ENCODE measurements around the gene ERC2.

The ERC2 gene

GRCh38 chr3:55518451-55518850 lies 949.8 kb downstream of the ERC2 start:
- Histone ChIP-seq H3K27ac (no peak overlapping the region), H3K4me3 (ENCODE audit: low read depth, low read length) (no peak overlapping the region), H3K36me3 (no peaks in the 10 kb centered on the region), H3K27me3 (ENCODE audit: insufficient read depth, low read depth, severe bottlenecking) (no peaks in the 10 kb centered on the region), H3K9me3 (ENCODE audit: severe bottlenecking) (no peaks in the 10 kb centered on the region)
- no peak for TF ChIP-seq CTCF (IDR thresholded peaks at IDR 0.05; ENCODE audit: low read depth, low read length)
- no peak for DNase-seq

GRCh38 chr3:55516392-55517030 lies 951.8 kb downstream of the ERC2 start:
- H3K4me3 ChIP-seq (ENCODE audit: low read depth, low read length), result no peak overlapping the region

GRCh38 chr3:55515550-55516246 lies 952.6 kb downstream of the ERC2 start:
- H3K36me3 ChIP-seq, result no peaks in the 10 kb centered on the region
- no peaks in the 10 kb centered on the region for H3K9me3 ChIP-seq (ENCODE audit: severe bottlenecking)
- TF ChIP-seq CTCF (IDR thresholded peaks at IDR 0.05; ENCODE audit: low read depth, low read length), result no peak
- H3K27me3 ChIP-seq (ENCODE audit: insufficient read depth, low read depth, severe bottlenecking), result no peaks in the 10 kb centered on the region
- no peak overlapping the region for H3K27ac ChIP-seq
- DNase-seq, result no peak
- no peak overlapping the region for H3K4me3 ChIP-seq (ENCODE audit: low read depth, low read length)

More at GRCh38 chr3:55516392-55517030, 951.8 kb downstream of the ERC2 start:
- Histone ChIP-seq H3K27ac (no peak overlapping the region), H3K36me3 (no peaks in the 10 kb centered on the region), H3K27me3 (ENCODE audit: insufficient read depth, low read depth, severe bottlenecking) (no peaks in the 10 kb centered on the region), H3K9me3 (ENCODE audit: severe bottlenecking) (no peaks in the 10 kb centered on the region)
- DNase-seq, result no peak
- no peak for TF ChIP-seq CTCF (IDR thresholded peaks at IDR 0.05; ENCODE audit: low read depth, low read length)

- no peak for DNase-seq
- no peaks in the 10 kb centered on the region for H3K27me3 ChIP-seq (ENCODE audit: insufficient read depth, low read depth, severe bottlenecking)
- H3K36me3 ChIP-seq, result no peaks in the 10 kb centered on the region
- TF ChIP-seq CTCF (IDR thresholded peaks at IDR 0.05; ENCODE audit: low read depth, low read length), result no peak
- no peak overlapping the region for H3K4me3 ChIP-seq (ENCODE audit: low read depth, low read length)
- H3K27ac ChIP-seq, result no peak overlapping the region
- H3K9me3 ChIP-seq (ENCODE audit: severe bottlenecking), result no peaks in the 10 kb centered on the region
Observed at GRCh38 chr3:55514962-55515361, 953.3 kb downstream of the ERC2 start.

GRCh38 chr3:55512571-55513343 lies 955.5 kb downstream of the ERC2 start:
- no peaks in the 10 kb centered on the region for H3K36me3 ChIP-seq
- DNase-seq, result no peak
- no peak overlapping the region for H3K27ac ChIP-seq
- H3K27me3 ChIP-seq (ENCODE audit: insufficient read depth, low read depth, severe bottlenecking), result no peaks in the 10 kb centered on the region
- H3K4me3 ChIP-seq (ENCODE audit: low read depth, low read length), result no peak overlapping the region
- TF ChIP-seq CTCF (IDR thresholded peaks at IDR 0.05; ENCODE audit: low read depth, low read length), result no peak
- H3K9me3 ChIP-seq (ENCODE audit: severe bottlenecking), result no peaks in the 10 kb centered on the region

Data from WERI-Rb-1 (cell line).